Activated T-helper 17 cell treated with anti-CD3 and anti-CD28 coated beads, Interleukin-2, amount 50 U/mL, for 72 hours (primary cell): ENCODE results near the gene MRPS31. TPM values are rescaled to one million over a fixed set of nuclear protein-coding genes. Genes with fewer than 3 reads are reported as not detected.

Source experiments
- ATAC-seq: fragments of 150-1000 bp; cut with Tn5 transposase; replicated peaks from 2 replicates; pipeline ENCODE4 v1.10.0; 2021; ENCODE audit warnings: mild to moderate bottlenecking, moderate library complexity
- H3K27ac Mint-ChIP-seq: one replicate; pipeline ENCODE4 v1.8.0; 2022; ENCODE audit warnings: mixed read lengths
- H3K27me3 Mint-ChIP-seq: one replicate; pipeline ENCODE4 v1.8.0; 2022; ENCODE audit warnings: mixed read lengths
- H3K36me3 Mint-ChIP-seq: one replicate; pipeline ENCODE4 v1.8.0; 2022; ENCODE audit warnings: low read depth, mild to moderate bottlenecking, mixed read lengths
- H3K4me1 Mint-ChIP-seq: one replicate; pipeline ENCODE4 v1.8.0; 2022; ENCODE audit warnings: mixed read lengths
- H3K4me3 Mint-ChIP-seq: one replicate; pipeline ENCODE4 v1.8.0; 2022; ENCODE audit warnings: mild to moderate bottlenecking, mixed read lengths
- H3K9me3 Mint-ChIP-seq: one replicate; pipeline ENCODE4 v1.8.0; 2022; ENCODE audit warnings: mixed read lengths
- total RNA-seq, 2 donors: library from RNA; stranded (reverse); gene quantifications; one replicate each; pipeline ENCODE4 v1.2.3, GENCODE V29; 2022

The MRPS31 gene
- 10 to 100 TPM; 39.8 to 41.8 TPM for total RNA-seq

GRCh38 chr13:40770934-40771618, at the start of gene MRPS31:
Gene MRPS31 (minus strand): TSS chr13:40771190. CDS start chr13:40771136, 54 bp downstream.
- Mint-ChIP-seq H3K36me3 (peaks cover 31% of the 10 kb centered on the region), H3K4me3 (no peak within 1 kb of the TSS), H3K9me3 (no peaks in the 10 kb centered on the region), H3K4me1 (peaks cover 14% of the 10 kb centered on the region), H3K27me3 (no peaks in the 10 kb centered on the region), H3K27ac (peak within 1 kb of the TSS; percentile 98)
- ATAC-seq, result peak; percentile 98

DNA sequence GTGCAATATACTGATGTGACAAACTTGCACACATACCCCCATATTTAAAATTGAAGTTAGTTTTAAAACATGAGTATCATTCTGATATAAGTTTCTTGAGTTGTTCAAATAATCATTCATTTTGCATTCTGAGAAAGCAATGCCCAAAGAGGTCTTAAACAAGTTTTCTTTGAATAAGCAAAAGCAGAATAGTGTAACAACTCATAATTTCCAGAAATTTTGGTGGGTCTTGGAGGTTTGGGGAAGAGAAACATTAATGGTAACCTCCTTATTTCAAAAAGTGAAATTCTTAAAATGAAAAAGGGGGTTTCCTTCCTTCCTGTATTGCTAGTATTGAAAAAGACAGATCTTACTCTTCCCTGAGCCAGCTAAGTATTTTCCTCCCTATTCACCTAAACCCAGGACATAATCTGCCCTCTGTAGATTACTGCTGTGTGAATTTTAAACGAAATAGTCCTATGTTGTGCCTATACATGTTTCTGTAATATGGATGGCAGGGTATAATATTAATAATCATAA, 48.9 kb upstream of the MRPS31 start:
- Mint-ChIP-seq H3K4me1 (peaks cover 4% of the 10 kb centered on the region), H3K36me3 (no peaks in the 10 kb centered on the region), H3K27me3 (no peaks in the 10 kb centered on the region), H3K4me3 (no peak overlapping the region), H3K27ac (no peak overlapping the region), H3K9me3 (peaks cover 3% of the 10 kb centered on the region)
- ATAC-seq, result peak; percentile 62

GRCh38 chr13:40818926-40819325, 47.9 kb upstream of the MRPS31 start:
- Mint-ChIP-seq H3K9me3 (peaks cover 3% of the 10 kb centered on the region), H3K4me1 (peaks cover 4% of the 10 kb centered on the region), H3K4me3 (no peak overlapping the region), H3K27me3 (no peaks in the 10 kb centered on the region), H3K36me3 (no peaks in the 10 kb centered on the region), H3K27ac (no peak overlapping the region)
- ATAC-seq, result no peak

DNA sequence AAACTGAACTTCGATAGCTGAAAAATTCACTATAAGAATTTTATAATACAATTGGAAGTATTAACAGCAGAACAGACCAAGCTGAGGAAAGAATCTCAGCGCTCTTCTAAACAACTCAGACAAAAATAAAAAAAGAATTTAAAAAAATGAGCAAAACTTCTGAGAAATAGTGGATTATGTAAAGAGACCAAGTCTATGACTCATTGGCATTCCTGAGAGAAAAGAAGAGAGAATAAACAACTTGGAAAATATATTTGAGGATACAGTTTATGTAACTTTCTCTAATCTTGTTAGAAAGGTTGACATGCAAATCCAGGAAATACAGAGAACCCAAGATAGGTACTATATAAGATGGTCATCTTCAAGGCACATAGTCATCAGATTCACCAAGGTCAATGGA, 43.8 kb upstream of the MRPS31 start:
- H3K9me3 Mint-ChIP-seq, result peaks cover 3% of the 10 kb centered on the region
- no peaks in the 10 kb centered on the region for H3K4me1 Mint-ChIP-seq
- no peak overlapping the region for H3K27ac Mint-ChIP-seq
- no peaks in the 10 kb centered on the region for H3K27me3 Mint-ChIP-seq
- no peak overlapping the region for H3K4me3 Mint-ChIP-seq
- no peak for ATAC-seq
- peaks cover 24% of the 10 kb centered on the region for H3K36me3 Mint-ChIP-seq

GRCh38 chr13:40813667-40814454, 42.9 kb upstream of the MRPS31 start:
- Mint-ChIP-seq H3K4me3 (no peak overlapping the region), H3K4me1 (no peaks in the 10 kb centered on the region), H3K36me3 (peaks cover 34% of the 10 kb centered on the region), H3K27ac (no peak overlapping the region), H3K27me3 (no peaks in the 10 kb centered on the region), H3K9me3 (peaks cover 3% of the 10 kb centered on the region)
- ATAC-seq, result peak; percentile 52

DNA sequence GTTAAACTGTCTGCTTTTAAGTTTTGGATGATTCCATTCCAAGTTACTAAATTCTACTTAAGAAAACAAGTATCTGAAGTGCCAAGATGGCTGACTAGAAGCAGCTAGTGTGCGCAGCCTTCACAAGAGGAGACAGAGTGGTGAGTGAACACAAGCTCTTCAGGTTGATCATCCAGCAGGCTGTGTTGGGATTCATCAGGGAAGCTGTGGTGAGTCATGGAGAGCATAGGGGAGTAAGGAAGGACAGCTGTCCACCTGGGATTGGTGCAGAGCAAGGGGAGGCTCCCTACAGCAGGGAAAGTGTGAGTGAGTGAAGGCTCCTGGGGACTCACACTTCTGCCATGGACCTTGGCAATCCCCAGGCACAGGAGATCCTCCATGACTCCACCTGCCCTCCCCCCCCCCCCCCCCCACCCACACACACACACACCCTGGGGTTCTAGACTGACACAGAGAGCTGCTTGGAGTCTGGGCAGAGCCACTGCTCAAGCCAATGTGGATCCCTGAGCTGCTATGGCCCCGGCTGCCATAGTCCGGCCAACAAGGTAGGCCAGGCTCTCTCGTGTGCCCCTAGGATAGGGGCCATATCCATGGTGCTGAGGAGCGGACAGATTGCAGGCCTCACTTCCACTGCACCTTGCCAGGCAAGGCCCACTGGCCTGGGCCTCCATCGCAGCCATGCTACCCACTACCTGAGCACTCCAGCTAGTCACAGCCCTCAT, 41.9 kb upstream of the MRPS31 start:
- H3K4me3 Mint-ChIP-seq, result no peak overlapping the region
- peaks cover 3% of the 10 kb centered on the region for H3K9me3 Mint-ChIP-seq
- no peaks in the 10 kb centered on the region for H3K27me3 Mint-ChIP-seq
- peaks cover 43% of the 10 kb centered on the region for H3K36me3 Mint-ChIP-seq
- H3K27ac Mint-ChIP-seq, result no peak overlapping the region
- no peaks in the 10 kb centered on the region for H3K4me1 Mint-ChIP-seq
- no peak for ATAC-seq

DNA sequence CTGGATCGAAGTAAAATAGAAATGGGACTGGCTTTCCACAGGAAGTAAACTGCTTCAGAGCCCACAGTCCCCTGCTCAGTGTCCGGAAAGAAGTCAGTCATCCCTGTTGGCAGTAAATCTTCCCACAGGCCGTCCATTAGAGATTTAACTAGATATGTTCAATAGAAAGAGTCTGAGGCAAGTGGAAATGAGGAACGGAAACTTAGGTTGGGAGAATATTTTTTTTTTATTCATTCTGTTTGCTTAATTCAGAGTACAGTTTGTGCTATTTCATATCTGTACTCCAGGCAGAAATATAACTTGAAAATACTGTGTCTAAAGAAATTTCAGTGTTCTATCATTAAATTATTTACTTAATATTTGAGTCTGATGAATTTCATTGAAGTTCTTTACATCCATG, 41.1 kb upstream of the MRPS31 start:
- Mint-ChIP-seq H3K27ac (peak overlapping the region; percentile 17), H3K4me3 (no peak overlapping the region), H3K9me3 (peaks cover 3% of the 10 kb centered on the region), H3K36me3 (peaks cover 51% of the 10 kb centered on the region), H3K4me1 (no peaks in the 10 kb centered on the region), H3K27me3 (no peaks in the 10 kb centered on the region)
- no peak for ATAC-seq

- Mint-ChIP-seq H3K36me3 (peaks cover 77% of the 10 kb centered on the region), H3K27me3 (no peaks in the 10 kb centered on the region), H3K27ac (no peak overlapping the region), H3K9me3 (no peaks in the 10 kb centered on the region), H3K4me1 (no peaks in the 10 kb centered on the region), H3K4me3 (no peak overlapping the region)
- ATAC-seq, result no peak
Observed at GRCh38 chr13:40809471-40809870, 38.5 kb upstream of the MRPS31 start.

DNA sequence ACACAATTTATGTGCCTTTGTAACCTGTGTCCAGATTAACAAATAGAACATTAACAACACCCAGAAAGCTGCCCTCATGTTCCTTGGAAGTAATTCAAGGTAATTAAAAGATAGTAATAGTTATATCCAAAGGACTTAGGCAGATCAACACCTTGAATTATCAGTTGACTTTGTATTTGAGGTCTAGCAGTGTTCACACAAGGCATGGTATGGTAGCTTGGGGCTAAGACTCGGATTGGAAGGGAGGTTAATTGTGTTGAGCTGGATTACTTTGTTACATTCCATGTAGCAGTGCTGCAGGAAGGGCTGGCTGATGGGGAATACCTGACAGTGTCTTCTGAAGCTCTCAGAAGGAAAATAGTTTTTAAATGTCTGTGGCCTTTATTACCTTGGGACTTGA, 35.3 kb upstream of the MRPS31 start:
- Mint-ChIP-seq H3K9me3 (no peaks in the 10 kb centered on the region), H3K4me1 (no peaks in the 10 kb centered on the region)

DNA sequence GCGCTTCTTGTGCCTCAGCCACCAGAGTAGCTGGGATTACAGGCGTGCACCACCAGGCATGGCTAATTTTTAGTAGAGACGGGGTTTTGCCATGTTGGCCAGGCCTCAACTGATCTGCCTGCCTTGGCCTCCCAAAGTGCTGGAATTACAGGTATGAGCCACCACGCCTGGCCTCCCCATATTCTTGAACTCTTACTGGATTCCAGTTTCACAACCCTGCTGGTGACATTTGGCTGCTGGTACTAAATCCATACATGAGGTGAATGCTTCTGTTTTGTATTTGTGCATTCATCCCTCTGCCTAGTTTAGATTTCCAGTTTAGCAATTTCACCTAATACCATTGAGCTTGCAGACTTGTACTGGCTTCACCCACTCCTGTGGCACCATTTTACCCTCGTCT, 32.3 kb upstream of the MRPS31 start:
- Mint-ChIP-seq H3K27me3 (no peaks in the 10 kb centered on the region), H3K9me3 (no peaks in the 10 kb centered on the region), H3K4me3 (no peak overlapping the region), H3K4me1 (no peaks in the 10 kb centered on the region), H3K36me3 (peaks cover 94% of the 10 kb centered on the region), H3K27ac (peak overlapping the region; percentile 52)
- ATAC-seq, result no peak

More for the DNA sequence above, 35.3 kb upstream of the MRPS31 start:
- H3K4me3 Mint-ChIP-seq, result no peak overlapping the region
- no peaks in the 10 kb centered on the region for H3K27me3 Mint-ChIP-seq
- ATAC-seq, result no peak
- H3K36me3 Mint-ChIP-seq, result peaks cover 96% of the 10 kb centered on the region
- H3K27ac Mint-ChIP-seq, result no peak overlapping the region

- Mint-ChIP-seq H3K9me3 (no peaks in the 10 kb centered on the region), H3K27me3 (no peaks in the 10 kb centered on the region), H3K36me3 (peaks cover 80% of the 10 kb centered on the region), H3K4me1 (peaks cover 3% of the 10 kb centered on the region), H3K4me3 (no peak overlapping the region), H3K27ac (no peak overlapping the region)
- no peak for ATAC-seq
Observed at GRCh38 chr13:40801255-40802217, 30.5 kb upstream of the MRPS31 start.

GRCh38 chr13:40800559-40800958, 29.6 kb upstream of the MRPS31 start:
- Mint-ChIP-seq H3K27me3 (no peaks in the 10 kb centered on the region), H3K4me1 (peaks cover 4% of the 10 kb centered on the region), H3K4me3 (no peak overlapping the region), H3K9me3 (no peaks in the 10 kb centered on the region), H3K36me3 (peaks cover 76% of the 10 kb centered on the region), H3K27ac (no peak overlapping the region)
- ATAC-seq, result no peak

GRCh38 chr13:40799508-40799907, 28.5 kb upstream of the MRPS31 start:
- no peaks in the 10 kb centered on the region for H3K9me3 Mint-ChIP-seq
- H3K27ac Mint-ChIP-seq, result no peak overlapping the region
- H3K27me3 Mint-ChIP-seq, result no peaks in the 10 kb centered on the region
- peaks cover 8% of the 10 kb centered on the region for H3K4me1 Mint-ChIP-seq
- H3K4me3 Mint-ChIP-seq, result no peak overlapping the region
- H3K36me3 Mint-ChIP-seq, result peaks cover 77% of the 10 kb centered on the region
- no peak for ATAC-seq
